IMR-90 (cell line): ENCODE results near the gene DBI. TPM values are rescaled to one million over a fixed set of nuclear protein-coding genes. Genes with fewer than 3 reads are reported as not detected.

Experiments
- ATAC-seq: fragments of 200-7000 bp; cut with Tn5 transposase; 2 replicates; pipeline ENCODE4 v1.9.1; 2020; ENCODE audit warnings: low read depth, mild to moderate bottlenecking, moderate library complexity
- BruUV-seq: library from RNA; stranded (reverse); fragments of 400-500 nt; replicated peaks from 2 replicates; lab custom pipeline; 2021; lab: Mats Ljungman, UMichigan
- CTCF ChIA-PET: fragments of 300-600 bp; formaldehyde crosslinking; extraction: SDS; loops from one replicate; lab custom pipeline; 2021; ENCODE audit warnings: antibody characterized with exemption; lab: Yijun Ruan, JAX
- POLR2A ChIA-PET: fragments of 300-600 bp; sonication (Branson Sonifier 250); formaldehyde crosslinking; loops from one replicate; lab custom pipeline; 2022; ENCODE audit warnings: antibody characterized with exemption; ENCODE audit not compliant: unreplicated experiment; lab: Charles Lee
- DNase-seq: peaks from one replicate; pipeline ENCODE4 v3.0.0; 2013
- H2AFZ ChIP-seq: replicated peaks from 2 replicates; pipeline ENCODE3; 2013; ENCODE audit warnings: low read length, mild to moderate bottlenecking; ENCODE audit not compliant: poor library complexity
- H2AK5ac ChIP-seq: 2 replicates; pipeline ENCODE4 v1.6.1; 2013; ENCODE audit warnings: low read depth, low read length, inconsistent platforms
- H2AK9ac ChIP-seq: replicated peaks from 2 replicates; pipeline ENCODE3; 2013; ENCODE audit warnings: mild to moderate bottlenecking, low read depth, low read length, moderate library complexity; ENCODE audit not compliant: poor library complexity
- H2BK120ac ChIP-seq: 2 replicates; pipeline ENCODE4 v1.6.1; 2013; ENCODE audit warnings: low read depth, low read length, inconsistent platforms
- H2BK15ac ChIP-seq: 3 replicates; pipeline ENCODE4 v1.6.1; 2013; ENCODE audit warnings: low read depth, low read length, inconsistent platforms
- H2BK20ac ChIP-seq: 2 replicates; pipeline ENCODE4 v1.6.1; 2013; ENCODE audit warnings: low read depth, mild to moderate bottlenecking, inconsistent platforms, low read length, moderate library complexity
- H2BK5ac ChIP-seq: 2 replicates; pipeline ENCODE4 v1.6.1; 2013; ENCODE audit warnings: mild to moderate bottlenecking, low read depth, low read length, inconsistent platforms; ENCODE audit not compliant: poor library complexity, severe bottlenecking
- H3K14ac ChIP-seq: replicated peaks from 2 replicates; pipeline ENCODE4 v1.6.1; 2013; ENCODE audit warnings: low read depth, low read length, inconsistent platforms
- H3K18ac ChIP-seq: 2 replicates; pipeline ENCODE4 v1.6.1; 2013; ENCODE audit warnings: low read depth, low read length, control low read depth
- H3K23ac ChIP-seq: 2 replicates; pipeline ENCODE4 v1.6.1; 2013; ENCODE audit warnings: low read depth, low read length, inconsistent platforms
- H3K27ac ChIP-seq: 2 replicates; pipeline ENCODE4 v1.5.1; 2013; ENCODE audit warnings: mild to moderate bottlenecking, control low read depth, low read length; ENCODE audit not compliant: insufficient read depth
- H3K27me3 ChIP-seq: 2 replicates; pipeline ENCODE4 v1.6.1; 2013; ENCODE audit warnings: low read length; ENCODE audit not compliant: control insufficient read depth, insufficient read depth
- H3K36me3 ChIP-seq: 2 replicates; pipeline ENCODE4 v1.6.1; 2013; ENCODE audit warnings: low read length, mixed read lengths; ENCODE audit not compliant: control insufficient read depth, insufficient read depth
- H3K4ac ChIP-seq: 2 replicates; pipeline ENCODE4 v1.6.1; 2013; ENCODE audit warnings: low read depth, low read length, inconsistent platforms
- H3K4me1 ChIP-seq: 2 replicates; pipeline ENCODE4 v1.6.1; 2013; ENCODE audit warnings: low read length, mixed read lengths; ENCODE audit not compliant: control insufficient read depth, insufficient read depth
- H3K4me2 ChIP-seq: 2 replicates; pipeline ENCODE4 v1.6.1; 2013; ENCODE audit warnings: low read depth, mild to moderate bottlenecking, control low read depth, low read length, moderate library complexity
- H3K4me3 ChIP-seq: 2 replicates; pipeline ENCODE4 v1.5.1; 2013; ENCODE audit warnings: low read depth, mild to moderate bottlenecking, control low read depth, low read length, moderate library complexity; ENCODE audit not compliant: insufficient read depth
- H3K56ac ChIP-seq: 2 replicates; pipeline ENCODE4 v1.6.1; 2013; ENCODE audit warnings: low read length, inconsistent platforms; ENCODE audit not compliant: insufficient read depth; ENCODE audit errors: extremely low read depth
- H3K79me1 ChIP-seq, 2 experiments: 2 replicates each; pipeline ENCODE4 v1.6.1; 2013; ENCODE audit warnings: low read length in 2 of 2, inconsistent platforms in 1 of 2, low read depth in 1 of 2
- H3K9ac ChIP-seq: 2 replicates; pipeline ENCODE4 v1.6.1; 2013; ENCODE audit warnings: low read depth, low read length, control low read depth
- H3K9me1 ChIP-seq: 2 replicates; pipeline ENCODE4 v1.6.1; 2013; ENCODE audit warnings: low read length, inconsistent platforms; ENCODE audit not compliant: insufficient read depth
- H3K9me3 ChIP-seq: 2 replicates; pipeline ENCODE4 v1.6.1; 2013; ENCODE audit warnings: low read length; ENCODE audit not compliant: control insufficient read depth, insufficient read depth
- H4K20me1 ChIP-seq: 2 replicates; pipeline ENCODE4 v1.6.1; 2013; ENCODE audit warnings: low read length, inconsistent platforms; ENCODE audit not compliant: insufficient read depth
- H4K5ac ChIP-seq: 2 replicates; pipeline ENCODE4 v1.6.1; 2013; ENCODE audit warnings: mild to moderate bottlenecking, low read depth, low read length, control low read depth
- H4K8ac ChIP-seq, 2 experiments: 2 replicates each; pipeline ENCODE4 v1.6.1; 2013; ENCODE audit warnings: low read depth in 2 of 2, low read length in 2 of 2, control low read depth in 1 of 2, inconsistent platforms in 1 of 2
- H4K91ac ChIP-seq: 2 replicates; pipeline ENCODE4 v1.6.1; 2013; ENCODE audit warnings: low read depth, low read length, inconsistent platforms; ENCODE audit not compliant: insufficient read depth
- BHLHE40 ChIP-seq: fragments of 150-350 bp; IDR thresholded peaks from 2 replicates; pipeline ENCODE4 v1.6.1; 2016; ENCODE audit warnings: mild to moderate bottlenecking, low read depth, low read length
- CHD1 ChIP-seq: IDR thresholded peaks from 2 replicates; pipeline ENCODE4 v1.6.1; 2012; ENCODE audit warnings: low read depth, low read length, improper control_type of control experiment
- CTCF ChIP-seq: conservative IDR thresholded peaks from 2 replicates; pipeline ENCODE4 v1.5.1; 2012; ENCODE audit warnings: mild to moderate bottlenecking, low read depth, low read length, improper control_type of control experiment
- ELK1 ChIP-seq: fragments of 150-350 bp; IDR thresholded peaks from 2 replicates; pipeline ENCODE4 v1.6.1; 2016; ENCODE audit warnings: low read depth, mild to moderate bottlenecking, low read length, moderate library complexity, borderline replicate concordance
- FOS ChIP-seq: fragments of 150-350 bp; IDR thresholded peaks from 2 replicates; pipeline ENCODE4 v1.6.1; 2016; ENCODE audit warnings: low read depth, low read length
- MAFK ChIP-seq: IDR thresholded peaks from 2 replicates; pipeline ENCODE4 v1.6.1; 2012; ENCODE audit warnings: low read depth, low read length, improper control_type of control experiment
- MAZ ChIP-seq: IDR thresholded peaks from 2 replicates; pipeline ENCODE4 v1.6.1; 2012; ENCODE audit warnings: low read depth, mild to moderate bottlenecking, low read length, improper control_type of control experiment, moderate library complexity, borderline replicate concordance
- NFE2L2 ChIP-seq: fragments of 150-350 bp; IDR thresholded peaks from 2 replicates; pipeline ENCODE4 v1.6.1; 2016; ENCODE audit warnings: low read depth, mild to moderate bottlenecking, low read length
- RAD21 ChIP-seq: IDR thresholded peaks from 2 replicates; pipeline ENCODE4 v1.6.1; 2012; ENCODE audit warnings: low read length, improper control_type of control experiment
- RCOR1 ChIP-seq: IDR thresholded peaks from 2 replicates; pipeline ENCODE4 v1.6.1; 2012; ENCODE audit warnings: mild to moderate bottlenecking, low read length, improper control_type of control experiment; ENCODE audit not compliant: insufficient replicate concordance
- RFX5 ChIP-seq: IDR thresholded peaks from 2 replicates; pipeline ENCODE4 v1.8.0; 2012; ENCODE audit warnings: low read depth, mild to moderate bottlenecking, low read length, moderate library complexity
- SMC3 ChIP-seq: fragments of 150-350 bp; IDR thresholded peaks from 2 replicates; pipeline ENCODE4 v1.6.1; 2016; ENCODE audit warnings: low read depth, mild to moderate bottlenecking, antibody characterized with exemption, low read length, moderate library complexity
- USF2 ChIP-seq: fragments of 150-350 bp; IDR thresholded peaks from 2 replicates; pipeline ENCODE4 v1.6.1; 2017; ENCODE audit warnings: mild to moderate bottlenecking, antibody characterized with exemption, low read length, low read depth
- WGBS, 2 experiments: methylation state at CpG; one replicate each; pipeline versions ENCODE4 v1.1.5 to v1.1.7; 2013; ENCODE audit warnings: missing lambda C conversion rate in 2 of 2; ENCODE audit not compliant: insufficient read length in 1 of 2; ENCODE audit errors: extremely low coverage in 2 of 2; 5-methylcytosine and 5-hydroxymethylcytosine counted together
- dilution Hi-C: fragments of 300-500 bp; cut with HindIII; formaldehyde crosslinking; loops from one replicate; pipeline ENCODE4 v1.14.3; 2018; ENCODE audit warnings: low sequenced_read_pairs; ENCODE audit not compliant: unreplicated experiment
- in situ Hi-C: fragments of 300-500 bp; cut with MboI; formaldehyde crosslinking; loops from 3 replicates; pipeline ENCODE4 v1.14.3; 2019; ENCODE audit warnings: low sequenced_read_pairs, inconsistent platforms, mixed read lengths
- intact Hi-C: fragments of 100-400 bp; cut with micrococcal nuclease; formaldehyde crosslinking; loops from 2 replicates; pipeline ENCODE4 v1.10.0; 2022
- polyA plus RNA-seq, 3 experiments: library from polyadenylated mRNA; depleted of rRNA; stranded (reverse); fragments of >200 nt; gene quantifications; 2 replicates each; pipeline ENCODE4 v1.2.3, GENCODE V29; 2012; ENCODE audit warnings: low replicate concordance in 1 of 3
- total RNA-seq: library from RNA; depleted of rRNA; stranded (reverse); fragments of >200 nt; gene quantifications from 2 replicates; pipeline ENCODE4 v1.2.3, GENCODE V29; 2012

DBI gene
- total and polyA plus RNA-seq, 2 of the 4 experiments (the other 2 are of a cell fraction) = 42.5 to 278 TPM

GRCh38 chr2:119327431-119327830 is 39.3 kb upstream of the DBI start:
- Histone ChIP-seq H3K56ac (no peak overlapping the region), H3K4me3 (no peak overlapping the region), H3K9me3 (no peaks in the 10 kb centered on the region), H2BK120ac (no peak overlapping the region), H3K27ac (no peak overlapping the region), H2BK20ac (no peak overlapping the region), H3K4me1 (no peaks in the 10 kb centered on the region), H4K20me1 (no peaks in the 10 kb centered on the region), H3K14ac (no peak overlapping the region), H4K5ac (no peak overlapping the region), H2AK5ac (no peak overlapping the region), H3K9me1 (no peaks in the 10 kb centered on the region), H3K36me3 (no peaks in the 10 kb centered on the region), H4K91ac (no peak overlapping the region), H3K79me1 (no peaks in the 10 kb centered on the region), H3K18ac (no peak overlapping the region), H3K27me3 (no peaks in the 10 kb centered on the region), H4K8ac (no peak overlapping the region), H2AFZ (no peak overlapping the region), H2AK9ac (no peak overlapping the region), H2BK5ac (no peak overlapping the region), H3K4me2 (no peak overlapping the region), H3K4ac (no peak overlapping the region), H3K23ac (no peak overlapping the region), H2BK15ac (no peak overlapping the region), H3K9ac (no peak overlapping the region)
- intact Hi-C loops (no loop called here), in situ Hi-C loops (no loop called here), dilution Hi-C loops (no loop called here)
- DNase-seq = no peak
- CTCF ChIA-PET = interaction anchor here (0.7 kb wide), 1 partner anchor 8 kb away, joined by 5 read pairs; no protein-coding TSS in a partner anchor
- POLR2A ChIA-PET = no interaction called here
- ATAC-seq = no peak
- no TSS peak for BruUV-seq
- no CpG with 5 or more reads among the region's 6 CpGs for whole genome bisulfite sequencing, 2 experiments
- TF ChIP-seq NFE2L2 = no peak
- no peak for TF ChIP-seq ELK1
- no peak for TF ChIP-seq CHD1
- no peak for TF ChIP-seq BHLHE40
- TF ChIP-seq MAFK = no peak
- TF ChIP-seq RAD21 = no peak
- TF ChIP-seq RFX5 = no peak
- TF ChIP-seq USF2 = no peak
- no peak for TF ChIP-seq MAZ
- no peak for TF ChIP-seq FOS
- TF ChIP-seq SMC3 = no peak
- no peak for TF ChIP-seq CTCF
- TF ChIP-seq RCOR1 = no peak
